Measurements from ENCODE around the gene EZR. TPM values are rescaled to one million over a fixed set of nuclear protein-coding genes. Genes with fewer than 3 reads are reported as not detected.
"Not testable (repeated sequence)": the region's sequence is repeated elsewhere in the genome, so short reads cannot be mapped to it uniquely, and the experiment has no call there.

The EZR gene
- polyA plus RNA-seq, 2 donors = 211 to 257 TPM

DNA sequence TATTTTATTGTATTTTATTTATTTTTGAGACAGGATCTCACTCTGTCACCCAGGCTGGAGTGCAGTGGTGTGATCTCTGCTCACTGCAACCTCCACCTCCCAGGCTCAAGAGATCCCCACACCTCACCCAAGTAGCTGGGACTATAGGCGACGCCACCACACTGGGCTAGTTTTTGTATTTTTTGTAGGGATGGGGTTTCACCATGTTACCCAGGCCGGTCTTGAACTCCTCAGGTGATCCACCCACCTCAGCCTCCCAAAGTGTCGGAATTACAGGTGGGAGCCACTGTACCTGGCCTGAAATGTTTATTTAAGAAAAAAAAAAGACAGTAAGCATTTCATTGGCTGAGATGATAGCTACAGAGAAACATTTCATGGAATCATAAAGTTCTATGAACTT, 4.4 kb upstream of the EZR start:
- not testable (repeated sequence) for H3K27ac ChIP-seq (ENCODE audit: low read depth in 2 of 2, low read length in 1 of 2); H3K9me3 ChIP-seq (ENCODE audit: control insufficient read depth in 2 of 2, insufficient read depth in 1 of 2, low read depth in 1 of 2, low read length in 1 of 2); H3K4me1 ChIP-seq (ENCODE audit: control insufficient read depth in 2 of 2, insufficient read depth in 2 of 2, low read length in 1 of 2); H3K4me3 ChIP-seq (ENCODE audit: low read depth in 1 of 2, low read length in 2 of 2); H3K36me3 ChIP-seq (ENCODE audit: control insufficient read depth in 2 of 2, insufficient read depth in 2 of 2, low read length in 1 of 2); H3K27me3 ChIP-seq (ENCODE audit: control insufficient read depth in 1 of 2, insufficient read depth in 2 of 2, low read length in 2 of 2)
- 96 to 99% methylated on average over 4 of the region's 4 CpGs for WGBS, 2 donors

DNA sequence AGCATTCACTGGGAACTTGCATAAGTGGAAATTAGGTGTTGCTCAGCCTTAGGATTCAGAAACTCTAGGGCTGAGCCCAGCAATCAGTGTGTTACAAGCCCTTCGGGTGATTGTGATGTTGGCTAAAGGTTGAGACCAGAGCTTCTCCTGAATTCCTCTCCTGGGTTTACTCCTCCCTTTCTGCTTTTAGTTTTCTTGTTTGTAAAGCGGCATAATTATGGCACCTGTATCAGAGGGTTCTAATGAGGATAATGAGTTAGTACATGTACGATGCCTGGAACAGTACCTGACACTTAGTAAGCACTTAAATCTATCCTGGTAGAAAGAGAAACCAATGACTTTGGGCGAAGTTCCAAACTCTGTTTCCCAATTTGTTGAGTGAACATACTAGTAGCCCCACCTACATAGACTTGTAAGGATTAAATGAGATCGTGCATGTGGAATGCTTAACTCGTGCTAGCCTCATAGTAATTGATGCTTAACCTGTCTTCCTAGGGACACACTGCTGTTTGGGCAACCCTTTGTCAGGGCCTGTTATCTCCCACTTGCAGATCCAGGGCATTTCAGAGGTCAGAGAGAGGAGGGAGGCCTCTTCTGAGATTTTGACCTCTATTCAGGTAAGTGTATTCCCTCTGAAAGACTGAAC, 932 bp upstream of the EZR start:
- H3K27ac ChIP-seq (ENCODE audit: low read depth in 2 of 2, low read length in 1 of 2) = peak overlapping the region; percentile 98 to 100
- no peaks in the 10 kb centered on the region for H3K36me3 ChIP-seq (ENCODE audit: control insufficient read depth in 2 of 2, insufficient read depth in 2 of 2, low read length in 1 of 2)
- H3K27me3 ChIP-seq (ENCODE audit: control insufficient read depth in 1 of 2, insufficient read depth in 2 of 2, low read length in 2 of 2) = no peaks in the 10 kb centered on the region
- WGBS, 2 donors = 73 to 75% methylated on average over 6 of the region's 6 CpGs
- no peaks in the 10 kb centered on the region for H3K9me3 ChIP-seq (ENCODE audit: control insufficient read depth in 2 of 2, insufficient read depth in 1 of 2, low read depth in 1 of 2, low read length in 1 of 2)
- H3K4me3 ChIP-seq (ENCODE audit: low read depth in 1 of 2, low read length in 2 of 2) = peak overlapping the region in 1 of 2 donors; percentile 79
- peaks cover 0 to 3% of the 10 kb centered on the region in 2 donors for H3K4me1 ChIP-seq (ENCODE audit: control insufficient read depth in 2 of 2, insufficient read depth in 2 of 2, low read length in 1 of 2)

- H3K36me3 ChIP-seq (ENCODE audit: control insufficient read depth in 2 of 2, insufficient read depth in 2 of 2, low read length in 1 of 2) = peaks cover 0 to 6% of the 10 kb centered on the region in 2 donors
- peaks cover 0 to 9% of the 10 kb centered on the region in 2 donors for H3K4me1 ChIP-seq (ENCODE audit: control insufficient read depth in 2 of 2, insufficient read depth in 2 of 2, low read length in 1 of 2)
- 1% methylated on average over 52 to 63 of the region's 63 CpGs for WGBS, 2 donors
- peak overlapping the region; percentile 79 to 87 for H3K4me3 ChIP-seq (ENCODE audit: low read depth in 1 of 2, low read length in 2 of 2)
- H3K9me3 ChIP-seq (ENCODE audit: control insufficient read depth in 2 of 2, insufficient read depth in 1 of 2, low read depth in 1 of 2, low read length in 1 of 2) = no peaks in the 10 kb centered on the region
- H3K27ac ChIP-seq (ENCODE audit: low read depth in 2 of 2, low read length in 1 of 2) = peak overlapping the region; percentile 98 to 100
- no peaks in the 10 kb centered on the region for H3K27me3 ChIP-seq (ENCODE audit: control insufficient read depth in 1 of 2, insufficient read depth in 2 of 2, low read length in 2 of 2)
Observed at GRCh38 chr6:158818581-158819212, 471 bp downstream of the EZR start.

DNA sequence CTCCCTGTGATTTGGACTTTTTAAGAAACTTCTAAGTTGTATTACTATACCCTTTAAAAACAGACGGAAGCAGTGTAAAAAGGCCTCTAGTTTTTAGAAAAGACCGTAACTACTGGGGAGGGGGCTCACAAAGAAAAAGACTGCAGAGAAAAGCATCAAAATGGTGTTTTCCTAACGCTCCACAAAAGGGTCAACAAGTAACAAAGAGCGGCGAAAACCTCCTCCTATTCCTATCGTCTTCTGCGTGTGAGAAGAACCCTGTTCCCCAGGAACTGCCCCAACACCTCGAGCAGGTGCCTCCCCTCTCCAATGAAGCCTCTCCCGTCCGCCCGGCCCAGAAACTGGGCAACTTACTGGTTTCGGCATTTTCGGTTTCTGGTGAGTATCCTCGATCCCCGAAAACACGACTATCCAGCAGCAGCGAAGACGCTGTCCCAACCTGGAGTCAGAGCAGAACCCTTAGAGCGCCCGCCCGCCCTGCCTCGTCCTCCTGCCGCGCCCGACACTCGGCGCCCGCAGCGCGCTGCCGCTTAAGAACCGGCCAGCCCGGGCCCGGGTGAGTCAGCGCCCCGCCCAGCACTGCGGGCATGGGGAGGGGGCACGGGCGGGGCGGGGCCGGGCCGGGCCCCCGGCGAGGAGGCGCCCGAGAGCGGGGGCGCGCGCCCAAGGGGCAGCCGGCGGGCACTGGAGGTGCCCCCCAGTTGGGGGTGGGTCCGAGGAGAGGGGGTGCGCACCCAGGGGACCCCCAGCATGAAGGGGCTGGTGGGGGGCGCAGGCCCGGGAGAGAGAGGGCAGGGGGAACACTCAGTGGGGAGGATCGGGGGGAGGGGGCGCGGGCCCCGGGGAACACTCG, 1.2 kb downstream of the EZR start:
- H3K9me3 ChIP-seq (ENCODE audit: control insufficient read depth in 2 of 2, insufficient read depth in 1 of 2, low read depth in 1 of 2, low read length in 1 of 2) = no peaks in the 10 kb centered on the region
- peak overlapping the region; percentile 98 to 100 for H3K27ac ChIP-seq (ENCODE audit: low read depth in 2 of 2, low read length in 1 of 2)
- 1 to 2% methylated on average over 56 to 61 of the region's 61 CpGs for WGBS, 2 donors
- peaks cover 0 to 7% of the 10 kb centered on the region in 2 donors for H3K36me3 ChIP-seq (ENCODE audit: control insufficient read depth in 2 of 2, insufficient read depth in 2 of 2, low read length in 1 of 2)
- H3K4me1 ChIP-seq (ENCODE audit: control insufficient read depth in 2 of 2, insufficient read depth in 2 of 2, low read length in 1 of 2) = peaks cover 0 to 14% of the 10 kb centered on the region in 2 donors
- peak overlapping the region; percentile 79 to 87 for H3K4me3 ChIP-seq (ENCODE audit: low read depth in 1 of 2, low read length in 2 of 2)
- no peaks in the 10 kb centered on the region for H3K27me3 ChIP-seq (ENCODE audit: control insufficient read depth in 1 of 2, insufficient read depth in 2 of 2, low read length in 2 of 2)

DNA sequence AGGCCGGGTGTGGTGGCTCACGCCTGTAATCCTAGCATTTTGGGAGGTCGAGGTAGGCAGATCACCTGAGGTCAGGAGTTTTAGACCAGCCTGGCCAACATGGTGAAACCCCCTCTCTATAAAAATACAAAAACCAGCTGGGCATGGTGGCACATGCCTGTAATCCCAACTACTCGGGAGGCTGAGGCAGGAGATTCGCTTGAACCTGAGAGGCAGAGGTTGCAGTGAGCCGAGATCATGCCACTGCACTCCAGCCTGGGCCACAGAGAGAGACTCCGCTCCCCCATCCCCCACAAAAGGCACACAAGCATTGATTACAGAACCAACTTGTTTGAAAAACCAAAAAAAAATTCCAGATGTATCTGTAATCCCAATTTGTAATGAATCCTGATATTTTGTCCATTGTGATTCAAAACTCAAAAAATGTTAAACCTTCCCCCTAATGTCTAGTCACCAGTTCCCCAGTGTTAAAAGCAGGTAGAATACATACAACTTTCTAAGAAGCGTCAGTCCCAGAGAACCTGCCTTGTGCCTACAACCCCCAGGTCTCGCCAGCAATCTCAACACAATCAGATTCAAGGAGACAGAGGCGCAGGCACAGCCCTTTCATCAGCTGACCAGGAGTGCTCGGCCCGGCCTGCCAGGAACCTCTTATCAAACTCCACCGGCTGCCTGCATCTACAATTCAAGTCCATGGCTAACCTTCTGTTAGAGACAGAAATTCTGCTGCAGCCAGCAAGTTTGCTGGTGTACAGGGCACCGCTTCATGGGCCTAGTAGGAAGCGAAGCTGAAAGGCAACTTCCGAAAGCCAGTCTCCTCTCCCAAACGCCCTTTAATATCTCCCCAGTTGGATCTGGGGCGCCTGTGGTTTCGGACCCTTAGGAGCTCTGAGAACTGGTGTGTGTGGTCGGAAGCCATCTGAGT, 2.1 kb downstream of the EZR start:
- Histone ChIP-seq H3K36me3 (ENCODE audit: control insufficient read depth in 2 of 2, insufficient read depth in 2 of 2, low read length in 1 of 2) (peaks cover 0 to 7% of the 10 kb centered on the region in 2 donors), H3K27ac (ENCODE audit: low read depth in 2 of 2, low read length in 1 of 2) (peak overlapping the region; percentile 98 to 100), H3K4me3 (ENCODE audit: low read depth in 1 of 2, low read length in 2 of 2) (peak overlapping the region; percentile 79 to 87), H3K27me3 (ENCODE audit: control insufficient read depth in 1 of 2, insufficient read depth in 2 of 2, low read length in 2 of 2) (no peaks in the 10 kb centered on the region), H3K4me1 (ENCODE audit: control insufficient read depth in 2 of 2, insufficient read depth in 2 of 2, low read length in 1 of 2) (peaks cover 0 to 17% of the 10 kb centered on the region in 2 donors), H3K9me3 (ENCODE audit: control insufficient read depth in 2 of 2, insufficient read depth in 1 of 2, low read depth in 1 of 2, low read length in 1 of 2) (no peaks in the 10 kb centered on the region)
- 21 to 32% methylated on average over 20 of the region's 20 CpGs for WGBS, 2 donors

DNA sequence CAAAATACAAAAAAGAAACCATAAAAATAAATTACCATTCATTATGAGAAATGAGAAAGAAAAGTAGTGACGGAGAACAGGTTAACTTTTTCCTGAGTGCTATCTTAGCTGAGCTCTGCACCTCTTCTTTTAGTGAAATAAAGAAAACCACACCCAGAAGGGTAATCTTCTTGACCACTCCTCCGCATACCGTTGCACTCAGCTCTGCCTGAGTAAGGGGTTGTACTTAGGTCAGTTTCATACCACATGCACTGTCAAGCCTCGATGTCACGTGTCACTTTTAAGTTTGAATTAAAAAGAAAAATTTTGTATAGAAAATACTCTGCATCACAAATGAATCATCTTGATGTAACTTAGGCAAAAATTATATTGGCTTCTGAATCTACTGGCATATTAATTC, 2.8 kb downstream of the EZR start:
- 28 to 38% methylated on average over 5 of the region's 5 CpGs for WGBS, 2 donors
- H3K4me3 ChIP-seq (ENCODE audit: low read depth in 1 of 2, low read length in 2 of 2) = peak overlapping the region; percentile 26 to 79
- peak overlapping the region; percentile 35 to 50 for H3K27ac ChIP-seq (ENCODE audit: low read depth in 2 of 2, low read length in 1 of 2)
- H3K4me1 ChIP-seq (ENCODE audit: control insufficient read depth in 2 of 2, insufficient read depth in 2 of 2, low read length in 1 of 2) = peaks cover 0 to 17% of the 10 kb centered on the region in 2 donors
- H3K9me3 ChIP-seq (ENCODE audit: control insufficient read depth in 2 of 2, insufficient read depth in 1 of 2, low read depth in 1 of 2, low read length in 1 of 2) = no peaks in the 10 kb centered on the region
- no peaks in the 10 kb centered on the region for H3K27me3 ChIP-seq (ENCODE audit: control insufficient read depth in 1 of 2, insufficient read depth in 2 of 2, low read length in 2 of 2)
- H3K36me3 ChIP-seq (ENCODE audit: control insufficient read depth in 2 of 2, insufficient read depth in 2 of 2, low read length in 1 of 2) = peaks cover 0 to 7% of the 10 kb centered on the region in 2 donors

- peaks cover 0 to 7% of the 10 kb centered on the region in 2 donors for H3K36me3 ChIP-seq (ENCODE audit: control insufficient read depth in 2 of 2, insufficient read depth in 2 of 2, low read length in 1 of 2)
- WGBS, 2 donors = 30 to 56% methylated on average over 2 of the region's 2 CpGs
- H3K4me3 ChIP-seq (ENCODE audit: low read depth in 1 of 2, low read length in 2 of 2) = peak overlapping the region; percentile 14 to 79
- peaks cover 0 to 17% of the 10 kb centered on the region in 2 donors for H3K4me1 ChIP-seq (ENCODE audit: control insufficient read depth in 2 of 2, insufficient read depth in 2 of 2, low read length in 1 of 2)
- no peaks in the 10 kb centered on the region for H3K9me3 ChIP-seq (ENCODE audit: control insufficient read depth in 2 of 2, insufficient read depth in 1 of 2, low read depth in 1 of 2, low read length in 1 of 2)
- H3K27ac ChIP-seq (ENCODE audit: low read depth in 2 of 2, low read length in 1 of 2) = peak overlapping the region in 1 of 2 donors; percentile 52
- no peaks in the 10 kb centered on the region for H3K27me3 ChIP-seq (ENCODE audit: control insufficient read depth in 1 of 2, insufficient read depth in 2 of 2, low read length in 2 of 2)
Observed at GRCh38 chr6:158815907-158816306, 3.3 kb downstream of the EZR start.

DNA sequence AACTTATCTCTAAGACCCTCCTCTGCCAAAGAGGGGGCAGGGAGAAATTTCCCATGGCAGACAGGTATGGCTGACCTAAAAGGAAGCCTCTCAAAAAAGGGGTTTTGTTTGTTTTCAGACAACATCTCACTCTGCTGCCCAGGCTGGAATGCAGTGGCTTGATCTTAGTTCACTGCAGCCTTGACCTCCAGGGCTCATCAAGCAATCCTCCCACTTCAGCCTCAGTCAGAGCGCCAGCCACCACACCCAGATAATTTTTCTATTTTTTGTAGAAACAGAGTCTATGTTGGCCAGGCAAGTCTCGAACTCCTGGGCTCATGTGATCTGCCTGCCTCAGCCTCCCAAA, 3.8 kb downstream of the EZR start:
- 44 to 52% methylated on average over 2 of the region's 2 CpGs for WGBS, 2 donors

DNA sequence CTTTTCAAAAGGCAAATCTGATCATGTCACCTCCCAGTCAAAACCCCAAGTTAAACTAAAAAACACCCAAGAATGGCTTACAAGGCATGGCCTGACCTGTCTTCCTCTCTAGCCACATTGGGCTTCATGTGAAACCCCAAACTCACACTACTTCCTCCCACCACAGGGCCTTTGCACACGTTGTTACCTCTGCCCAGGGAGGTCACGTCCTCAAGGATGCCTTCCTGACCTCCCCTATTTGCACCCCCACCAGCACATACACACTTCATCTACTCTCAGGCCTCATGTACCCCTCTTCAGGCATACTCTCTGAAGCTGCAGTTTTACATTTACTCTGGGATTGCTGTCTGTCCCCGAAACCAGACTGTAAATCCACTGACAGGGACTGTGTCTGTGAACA, 6.1 kb downstream of the EZR start:
- peaks cover 0 to 16% of the 10 kb centered on the region in 2 donors for H3K4me1 ChIP-seq (ENCODE audit: control insufficient read depth in 2 of 2, insufficient read depth in 2 of 2, low read length in 1 of 2)
- H3K36me3 ChIP-seq (ENCODE audit: control insufficient read depth in 2 of 2, insufficient read depth in 2 of 2, low read length in 1 of 2) = peaks cover 0 to 7% of the 10 kb centered on the region in 2 donors
- H3K4me3 ChIP-seq (ENCODE audit: low read depth in 1 of 2, low read length in 2 of 2) = peak overlapping the region in 1 of 2 donors; percentile 5
- H3K9me3 ChIP-seq (ENCODE audit: control insufficient read depth in 2 of 2, insufficient read depth in 1 of 2, low read depth in 1 of 2, low read length in 1 of 2) = no peaks in the 10 kb centered on the region
- H3K27me3 ChIP-seq (ENCODE audit: control insufficient read depth in 1 of 2, insufficient read depth in 2 of 2, low read length in 2 of 2) = no peaks in the 10 kb centered on the region
- WGBS, 2 donors = 72 to 85% methylated on average over 3 of the region's 3 CpGs
- H3K27ac ChIP-seq (ENCODE audit: low read depth in 2 of 2, low read length in 1 of 2) = peak overlapping the region in 1 of 2 donors; percentile 78

More for the DNA sequence above, 3.8 kb downstream of the EZR start:
- H3K4me1 ChIP-seq (ENCODE audit: control insufficient read depth in 2 of 2, insufficient read depth in 2 of 2, low read length in 1 of 2) = peaks cover 0 to 17% of the 10 kb centered on the region in 2 donors
- peaks cover 0 to 7% of the 10 kb centered on the region in 2 donors for H3K36me3 ChIP-seq (ENCODE audit: control insufficient read depth in 2 of 2, insufficient read depth in 2 of 2, low read length in 1 of 2)
- H3K9me3 ChIP-seq (ENCODE audit: control insufficient read depth in 2 of 2, insufficient read depth in 1 of 2, low read depth in 1 of 2, low read length in 1 of 2) = no peaks in the 10 kb centered on the region
- H3K4me3 ChIP-seq (ENCODE audit: low read depth in 1 of 2, low read length in 2 of 2) = peak overlapping the region; percentile 18 to 79
- H3K27ac ChIP-seq (ENCODE audit: low read depth in 2 of 2, low read length in 1 of 2) = peak overlapping the region; percentile 35 to 58
- no peaks in the 10 kb centered on the region for H3K27me3 ChIP-seq (ENCODE audit: control insufficient read depth in 1 of 2, insufficient read depth in 2 of 2, low read length in 2 of 2)
